ENCODE results near the gene LRRN4. TPM values are rescaled to one million over a fixed set of nuclear protein-coding genes. Genes with fewer than 3 reads are reported as not detected.

The LRRN4 gene
- total RNA-seq, 6 donors from 2014 or later: 18.9 to 177 (median 68.5) TPM

DNA sequence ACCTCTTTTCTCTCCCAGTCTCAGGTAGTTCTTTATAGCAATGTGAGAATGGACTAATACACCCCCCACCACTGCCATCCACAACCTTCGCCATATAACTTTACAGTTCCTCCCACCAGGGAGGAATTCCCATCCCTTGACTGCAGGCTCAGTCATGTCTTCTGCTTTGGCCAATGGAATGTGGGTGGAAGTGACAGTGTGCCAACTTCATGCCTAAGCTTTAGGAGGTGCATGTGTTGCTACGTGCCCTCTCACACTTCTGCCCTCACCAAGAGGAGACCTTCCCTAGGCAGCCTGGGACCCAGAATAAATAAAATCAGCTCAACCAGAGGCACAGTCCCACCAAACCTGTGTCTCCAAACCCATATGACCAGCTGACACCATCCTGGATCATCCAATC lies 33.0 kb upstream of the LRRN4 start:
- H3K36me3 ChIP-seq: no peaks in the 10 kb centered on the region
- DNase-seq (no peak), ATAC-seq (ENCODE audit: low FRiP score in 2 of 2) (no peak)
- 64 to 67% methylated on average over 2 of the region's 2 CpGs for WGBS, 2 donors
- TF ChIP-seq POLR2A (IDR thresholded peaks at IDR 0.05) (no peak), POLR2AphosphoS5 (IDR thresholded peaks at IDR 0.05) (no peak), EP300 (IDR thresholded peaks at IDR 0.05) (no peak)
- TF ChIP-seq, protein P1, sequence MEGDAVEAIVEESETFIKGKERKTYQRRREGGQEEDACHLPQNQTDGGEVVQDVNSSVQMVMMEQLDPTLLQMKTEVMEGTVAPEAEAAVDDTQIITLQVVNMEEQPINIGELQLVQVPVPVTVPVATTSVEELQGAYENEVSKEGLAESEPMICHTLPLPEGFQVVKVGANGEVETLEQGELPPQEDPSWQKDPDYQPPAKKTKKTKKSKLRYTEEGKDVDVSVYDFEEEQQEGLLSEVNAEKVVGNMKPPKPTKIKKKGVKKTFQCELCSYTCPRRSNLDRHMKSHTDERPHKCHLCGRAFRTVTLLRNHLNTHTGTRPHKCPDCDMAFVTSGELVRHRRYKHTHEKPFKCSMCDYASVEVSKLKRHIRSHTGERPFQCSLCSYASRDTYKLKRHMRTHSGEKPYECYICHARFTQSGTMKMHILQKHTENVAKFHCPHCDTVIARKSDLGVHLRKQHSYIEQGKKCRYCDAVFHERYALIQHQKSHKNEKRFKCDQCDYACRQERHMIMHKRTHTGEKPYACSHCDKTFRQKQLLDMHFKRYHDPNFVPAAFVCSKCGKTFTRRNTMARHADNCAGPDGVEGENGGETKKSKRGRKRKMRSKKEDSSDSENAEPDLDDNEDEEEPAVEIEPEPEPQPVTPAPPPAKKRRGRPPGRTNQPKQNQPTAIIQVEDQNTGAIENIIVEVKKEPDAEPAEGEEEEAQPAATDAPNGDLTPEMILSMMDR (IDR thresholded peaks at IDR 0.05): no peak
- no peak overlapping the region for H3K4me3 ChIP-seq
- H3K4me1 ChIP-seq: no peaks in the 10 kb centered on the region
- no peaks in the 10 kb centered on the region for H3K9me3 ChIP-seq
- no peak overlapping the region for H3K27ac ChIP-seq
- H3K27me3 ChIP-seq: no peaks in the 10 kb centered on the region

DNA sequence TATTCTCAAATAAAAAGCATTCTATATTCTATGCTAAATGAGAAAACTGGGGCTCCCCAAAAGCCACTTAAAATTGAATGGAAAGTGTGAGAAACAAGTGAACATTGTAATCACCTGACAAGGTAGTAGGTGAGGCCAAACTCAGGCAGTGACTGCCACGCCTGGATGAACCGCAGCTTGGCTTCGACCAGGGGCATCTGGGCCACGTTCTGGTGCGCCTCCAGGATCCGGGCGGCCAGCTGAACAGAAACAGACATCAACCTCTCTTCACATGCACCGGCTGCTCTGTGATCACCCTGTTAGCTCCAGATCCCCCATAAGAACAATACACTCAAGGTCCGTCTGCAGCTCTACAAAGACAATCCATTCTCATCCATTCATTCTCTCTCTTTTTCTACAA lies 30.1 kb upstream of the LRRN4 start:
- no peak for ATAC-seq (ENCODE audit: low FRiP score in 2 of 2)
- no peaks in the 10 kb centered on the region for H3K4me1 ChIP-seq
- H3K27me3 ChIP-seq: no peaks in the 10 kb centered on the region
- TF ChIP-seq POLR2AphosphoS5 (IDR thresholded peaks at IDR 0.05): no peak
- TF ChIP-seq POLR2A (IDR thresholded peaks at IDR 0.05): no peak
- TF ChIP-seq, protein P1 (IDR thresholded peaks at IDR 0.05): no peak
- no peak for TF ChIP-seq EP300 (IDR thresholded peaks at IDR 0.05)
- H3K36me3 ChIP-seq: no peaks in the 10 kb centered on the region
- WGBS, 2 donors: 88 to 89% methylated on average over 9 of the region's 9 CpGs
- no peak overlapping the region for H3K27ac ChIP-seq
- no peak overlapping the region for H3K4me3 ChIP-seq
- DNase-seq: peak in 1 of 2 donors; percentile 45
- no peaks in the 10 kb centered on the region for H3K9me3 ChIP-seq

DNA sequence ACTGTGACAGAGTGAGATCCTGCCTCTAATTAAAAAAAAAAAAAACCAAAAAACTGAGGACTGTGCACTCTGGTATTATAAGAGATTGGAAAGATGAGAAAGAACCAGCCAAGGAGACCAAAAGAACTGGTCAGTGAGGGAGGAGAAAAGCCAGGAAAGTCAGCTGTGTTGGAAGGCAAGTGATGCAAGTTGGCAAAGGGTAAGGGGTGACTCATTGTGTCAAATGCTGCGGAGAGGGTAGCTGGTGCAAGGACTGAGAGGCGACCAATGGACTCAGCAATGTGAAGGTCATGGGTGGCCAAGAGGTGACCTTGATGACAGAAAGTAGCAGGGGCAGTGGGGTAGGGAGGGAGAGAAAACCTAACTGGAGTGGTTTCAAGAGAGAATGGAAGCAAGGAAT lies 27.4 kb upstream of the LRRN4 start:
- Histone ChIP-seq H3K4me1 (no peaks in the 10 kb centered on the region), H3K36me3 (no peaks in the 10 kb centered on the region), H3K27ac (no peak overlapping the region), H3K27me3 (no peaks in the 10 kb centered on the region), H3K9me3 (no peaks in the 10 kb centered on the region), H3K4me3 (no peak overlapping the region)
- ATAC-seq (ENCODE audit: low FRiP score in 2 of 2): peak in 1 of 2 donors; percentile 46
- TF ChIP-seq POLR2AphosphoS5 (IDR thresholded peaks at IDR 0.05): no peak
- TF ChIP-seq POLR2A (IDR thresholded peaks at IDR 0.05): no peak
- TF ChIP-seq EP300 (IDR thresholded peaks at IDR 0.05): no peak
- TF ChIP-seq, protein P1 (IDR thresholded peaks at IDR 0.05): no peak
- WGBS, 2 donors: 68 to 87% methylated on average over 2 of the region's 2 CpGs
- DNase-seq: no peak

DNA sequence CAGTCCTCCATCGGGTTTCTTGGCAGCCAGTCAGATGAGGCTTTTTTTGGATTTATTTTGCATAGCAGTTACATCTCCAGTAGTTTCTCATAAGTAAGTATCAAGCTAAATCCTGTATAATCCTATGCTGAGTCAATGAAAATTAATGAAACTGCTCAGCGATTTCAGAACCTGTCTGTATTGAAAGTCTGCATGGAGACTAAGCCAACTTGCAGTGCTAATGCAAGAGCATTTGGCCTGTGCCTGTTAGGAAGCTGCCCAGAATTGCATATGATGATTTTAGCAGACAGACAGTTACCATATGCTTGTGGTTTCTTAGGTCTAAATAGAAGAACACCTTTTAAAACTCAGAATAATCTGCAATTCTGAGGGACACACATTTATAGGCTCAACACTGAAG lies 25.2 kb upstream of the LRRN4 start:
- H3K27ac ChIP-seq: no peak overlapping the region
- H3K4me1 ChIP-seq: no peaks in the 10 kb centered on the region
- WGBS, 2 donors: 68 to 73% methylated on average over 2 of the region's 2 CpGs
- no peaks in the 10 kb centered on the region for H3K27me3 ChIP-seq
- no peaks in the 10 kb centered on the region for H3K9me3 ChIP-seq
- ATAC-seq (ENCODE audit: low FRiP score in 2 of 2) (no peak), DNase-seq (no peak)
- no peak overlapping the region for H3K4me3 ChIP-seq
- H3K36me3 ChIP-seq: no peaks in the 10 kb centered on the region
- TF ChIP-seq EP300 (IDR thresholded peaks at IDR 0.05) (no peak), POLR2A (IDR thresholded peaks at IDR 0.05) (no peak), POLR2AphosphoS5 (IDR thresholded peaks at IDR 0.05) (no peak)
- TF ChIP-seq, protein P1 (IDR thresholded peaks at IDR 0.05): no peak

DNA sequence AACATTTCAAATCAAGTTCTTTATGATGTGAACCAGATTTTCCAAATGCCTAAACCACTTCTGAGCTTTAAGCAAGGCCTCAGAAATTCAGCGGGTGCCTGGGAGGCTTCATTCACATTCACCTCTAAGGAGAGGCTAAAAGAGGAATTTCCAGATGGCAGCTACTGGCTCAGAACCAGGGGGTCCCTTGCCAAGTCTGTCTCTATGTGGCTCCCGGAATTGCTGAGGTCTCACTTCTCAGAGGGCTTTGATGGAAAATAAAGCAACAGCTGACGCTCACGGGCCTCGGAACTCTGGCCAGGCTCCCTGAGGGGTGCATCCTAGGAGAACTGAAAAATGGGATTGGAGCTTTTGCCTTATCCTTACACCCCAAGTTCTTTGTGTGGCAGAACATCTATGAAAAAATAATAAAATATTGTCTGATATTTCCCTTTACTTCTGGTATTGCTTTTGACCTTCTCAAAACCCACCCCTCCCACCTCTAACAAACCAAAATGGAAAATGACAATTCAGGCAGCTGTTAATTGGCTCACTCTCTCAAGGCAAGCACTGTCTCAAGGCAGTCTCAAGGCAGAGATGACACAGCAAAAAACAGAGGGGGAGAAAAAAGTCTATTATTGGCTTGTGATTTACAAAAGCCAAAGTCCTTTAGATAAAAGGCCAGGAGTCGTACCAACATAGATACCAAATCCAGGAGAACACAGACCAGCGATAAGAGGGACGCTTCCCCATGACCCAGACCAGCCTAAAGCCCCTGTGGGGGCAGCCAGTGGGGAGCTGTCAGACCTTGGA lies 21.8 kb upstream of the LRRN4 start:
- Histone ChIP-seq H3K27me3 (no peaks in the 10 kb centered on the region), H3K4me3 (no peak overlapping the region), H3K27ac (no peak overlapping the region), H3K9me3 (no peaks in the 10 kb centered on the region), H3K36me3 (no peaks in the 10 kb centered on the region), H3K4me1 (no peaks in the 10 kb centered on the region)
- TF ChIP-seq, protein P1 (IDR thresholded peaks at IDR 0.05): no peak
- TF ChIP-seq POLR2A (IDR thresholded peaks at IDR 0.05): no peak
- no peak for TF ChIP-seq EP300 (IDR thresholded peaks at IDR 0.05)
- TF ChIP-seq POLR2AphosphoS5 (IDR thresholded peaks at IDR 0.05): no peak
- WGBS, 2 donors: 70 to 79% methylated on average over 8 of the region's 8 CpGs
- ATAC-seq (ENCODE audit: low FRiP score in 2 of 2): no peak
- no peak for DNase-seq
